Kidney capillary endothelial cell (primary cell): ENCODE results near the gene ADAMTSL1.

ENCODE experiments used
- DNase-seq: peaks from one replicate; pipeline ENCODE4 v3.0.0-alpha.2; 2018; ENCODE audit warnings: low spot score

Gene ADAMTSL1

GRCh38 chr9:18499062-18499461 lies 25.1 kb downstream of the ADAMTSL1 start:
- no peak for DNase-seq

GRCh38 chr9:18499980-18500379 lies 26.0 kb downstream of the ADAMTSL1 start:
- DNase-seq, result no peak

- DNase-seq, result no peak
Observed at GRCh38 chr9:18500451-18500850, 26.5 kb downstream of the ADAMTSL1 start.

- no peak for DNase-seq
Observed at GRCh38 chr9:18501949-18502348, 28.0 kb downstream of the ADAMTSL1 start.

- DNase-seq, result no peak
Observed at GRCh38 chr9:18502546-18502945, 28.6 kb downstream of the ADAMTSL1 start.

- no peak for DNase-seq
Observed at GRCh38 chr9:18504707-18505106, 30.8 kb downstream of the ADAMTSL1 start.

- DNase-seq, result no peak
Observed at GRCh38 chr9:18507151-18507550, 33.2 kb downstream of the ADAMTSL1 start.

- DNase-seq, result no peak
Observed at GRCh38 chr9:18516514-18516913, 42.6 kb downstream of the ADAMTSL1 start.

- DNase-seq, result no peak
Observed at GRCh38 chr9:18516965-18517364, 43.0 kb downstream of the ADAMTSL1 start.

- no peak for DNase-seq
Observed at GRCh38 chr9:18520416-18521047, 46.6 kb downstream of the ADAMTSL1 start.

GRCh38 chr9:18526685-18527084 lies 52.7 kb downstream of the ADAMTSL1 start:
- no peak for DNase-seq

- DNase-seq, result no peak
Observed at GRCh38 chr9:18531136-18532065, 57.4 kb downstream of the ADAMTSL1 start.

GRCh38 chr9:18534611-18535010 lies 60.7 kb downstream of the ADAMTSL1 start:
- no peak for DNase-seq

- no peak for DNase-seq
Observed at GRCh38 chr9:18536554-18536953, 62.6 kb downstream of the ADAMTSL1 start.

GRCh38 chr9:18539203-18539693 lies 65.3 kb downstream of the ADAMTSL1 start:
- no peak for DNase-seq

GRCh38 chr9:18542837-18543405 lies 69.0 kb downstream of the ADAMTSL1 start:
- DNase-seq, result no peak

GRCh38 chr9:18543406-18544192 lies 69.6 kb downstream of the ADAMTSL1 start:
- no peak for DNase-seq

GRCh38 chr9:18544456-18544855 lies 70.5 kb downstream of the ADAMTSL1 start:
- DNase-seq, result no peak

- DNase-seq, result no peak
Observed at GRCh38 chr9:18545636-18546360, 71.8 kb downstream of the ADAMTSL1 start.

- no peak for DNase-seq
Observed at GRCh38 chr9:18548456-18548855, 74.5 kb downstream of the ADAMTSL1 start.

GRCh38 chr9:18549772-18550171 lies 75.8 kb downstream of the ADAMTSL1 start:
- DNase-seq, result no peak
